HG02623 (cell line): ENCODE data around the gene CCNA2.

Experiments used
- ATAC-seq: cut with Tn5 transposase; IDR thresholded peaks from one replicate; pipeline ENCODE4 v1.9.1; 2021; ENCODE audit warnings: moderate library complexity; ENCODE audit not compliant: unreplicated experiment

Gene CCNA2

DNA sequence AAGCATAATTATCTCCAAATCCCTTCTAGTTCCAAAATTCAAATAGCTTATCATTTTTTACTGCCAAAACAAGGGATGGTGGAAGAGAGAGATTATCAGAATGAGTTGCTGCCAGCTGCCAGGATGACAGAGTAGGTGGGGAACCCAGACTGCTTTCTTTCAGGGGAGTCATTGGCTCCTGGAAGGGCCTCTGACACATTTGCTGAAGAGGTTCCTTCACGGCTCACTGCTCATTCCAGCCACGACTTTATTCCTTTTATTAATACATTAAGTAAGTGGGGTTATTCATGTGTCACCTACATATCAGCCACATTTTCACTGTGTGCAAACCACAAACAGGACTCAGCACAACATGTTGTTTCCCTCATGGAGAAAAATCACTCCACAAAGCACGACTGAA lies 46.1 kb downstream of the CCNA2 start:
- ATAC-seq = peak; percentile 67

DNA sequence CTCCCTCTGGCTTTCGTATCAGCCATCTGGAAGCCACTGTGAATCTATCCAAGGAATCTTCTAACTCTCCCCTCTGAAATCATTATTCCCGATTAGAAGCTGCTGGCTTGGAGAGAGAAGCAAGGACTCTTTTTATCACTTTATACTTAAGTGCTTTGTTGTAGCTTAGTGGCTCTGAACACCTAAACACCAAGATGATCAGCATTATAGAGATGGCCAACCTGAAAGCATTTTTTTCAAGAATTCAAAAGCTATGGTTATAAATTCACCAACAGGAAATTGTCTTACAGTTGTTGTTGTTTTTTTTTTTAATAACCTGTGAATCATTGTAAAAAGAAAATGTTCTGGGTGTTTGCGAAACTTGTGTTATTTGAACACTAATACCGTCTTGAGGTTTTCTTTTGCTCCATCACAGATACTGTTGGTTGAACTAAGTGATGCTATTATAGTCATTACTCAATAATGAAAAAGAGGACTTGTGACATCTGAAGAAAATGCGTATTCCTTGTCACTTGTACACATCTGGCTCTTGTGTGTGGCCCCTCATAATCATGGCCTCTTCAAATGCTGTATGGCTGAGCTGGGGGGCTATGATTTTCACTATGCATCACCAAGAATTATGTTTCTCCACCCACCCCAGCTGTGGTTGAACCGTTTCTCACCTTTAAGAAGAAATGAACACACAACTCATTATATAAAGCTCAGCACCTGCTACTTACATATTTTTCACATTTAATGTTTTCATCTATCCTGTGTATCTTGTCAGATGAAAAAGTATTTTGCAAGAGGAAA lies 46.9 kb downstream of the CCNA2 start:
- ATAC-seq = no peak

DNA sequence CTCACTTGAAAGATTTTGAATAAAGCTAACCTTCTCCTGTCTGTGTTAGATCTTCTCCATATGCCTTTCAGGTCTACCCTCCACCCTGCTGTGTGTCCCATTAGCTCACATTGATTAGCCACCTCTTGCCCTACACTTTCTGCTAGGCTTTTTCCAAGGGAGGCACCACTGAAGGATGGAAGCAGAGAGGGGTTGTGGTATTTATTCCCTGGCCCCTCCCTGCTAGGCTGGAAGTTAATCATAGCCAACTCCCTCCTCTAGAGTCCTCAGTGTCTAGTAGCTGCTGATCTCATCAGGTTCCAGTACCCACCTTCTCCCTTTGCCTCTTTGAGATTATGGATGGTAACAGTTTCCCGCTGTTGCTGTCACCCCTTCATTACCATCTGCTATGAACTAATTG lies 49.8 kb downstream of the CCNA2 start:
- ATAC-seq = no peak

DNA sequence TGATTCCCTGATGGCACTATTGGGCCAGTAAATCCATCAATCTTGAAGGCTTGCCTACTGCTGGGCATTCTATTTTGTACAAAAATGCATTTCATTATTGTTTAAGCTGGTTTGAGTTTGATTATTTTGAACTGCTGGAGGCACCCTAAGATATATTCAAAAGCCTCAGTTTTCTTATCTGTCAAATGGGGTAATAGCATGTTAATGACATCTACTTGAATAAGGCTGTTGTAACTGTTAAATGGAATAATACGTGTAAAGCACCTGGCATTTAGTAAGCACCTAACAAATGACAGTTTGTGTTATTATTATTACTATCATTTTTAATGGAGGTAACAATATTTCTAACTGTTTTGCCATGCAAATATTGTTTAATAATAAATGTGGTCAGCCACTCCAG lies 51.8 kb downstream of the CCNA2 start:
- ATAC-seq = no peak

DNA sequence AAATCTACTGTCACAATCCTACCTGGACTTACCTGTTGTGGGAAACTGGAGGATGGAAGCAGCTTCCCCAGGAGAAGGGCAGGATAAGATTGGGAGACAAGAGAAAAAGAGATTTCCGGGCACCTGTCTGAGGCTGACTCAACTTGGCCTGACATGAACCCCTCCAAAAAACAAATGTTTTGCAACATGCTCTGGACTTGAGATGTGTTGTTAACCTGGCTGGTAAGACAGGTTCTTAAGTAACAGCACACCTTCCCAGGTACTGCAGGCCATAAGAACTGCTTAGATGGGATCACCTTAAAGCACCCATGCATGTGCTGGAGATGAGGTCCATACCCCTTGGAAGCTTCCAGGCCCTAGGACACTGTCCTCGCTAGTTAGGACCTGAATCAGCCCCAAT lies 54.3 kb downstream of the CCNA2 start:
- no peak for ATAC-seq

DNA sequence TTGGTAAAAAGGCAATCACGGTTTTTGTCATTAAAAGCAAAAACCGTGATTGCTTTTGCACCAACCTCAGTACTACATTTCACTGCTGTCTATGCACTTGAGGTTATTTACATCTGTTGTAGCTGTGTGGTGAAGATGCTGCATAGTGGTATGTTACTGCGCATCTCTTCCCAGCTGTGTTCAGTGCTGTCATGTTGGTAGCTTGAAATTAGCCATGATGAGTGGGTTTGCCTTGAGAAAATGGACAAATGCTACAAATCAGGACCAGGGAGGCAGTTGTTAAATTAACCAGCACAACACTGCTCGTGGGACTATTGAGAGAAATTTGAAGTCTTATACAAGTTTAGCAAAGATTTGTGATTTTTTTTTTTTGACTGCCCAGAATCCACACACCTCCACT lies 56.5 kb downstream of the CCNA2 start:
- no peak for ATAC-seq
